ENCODE results near the gene EPGN. TPM values are rescaled to one million over a fixed set of nuclear protein-coding genes. Genes with fewer than 3 reads are reported as not detected.
"Not testable (repeated sequence)": the region's sequence is repeated elsewhere in the genome, so short reads cannot be mapped to it uniquely, and the experiment has no call there.

The EPGN gene
- total RNA-seq, 1 donor, result 0.90 TPM

- TF ChIP-seq CTCF (IDR thresholded peaks at IDR 0.05; ENCODE audit: insufficient read depth, low read length), result no peak
- DNase-seq (ENCODE audit: low read depth), result no peak
- no peak overlapping the region for H3K4me3 ChIP-seq (ENCODE audit: low read depth, low read length)
Observed at GRCh38 chr4:74339501-74339900, 31.2 kb downstream of the EPGN start.

- not testable (repeated sequence) for DNase-seq (ENCODE audit: low read depth); H3K4me3 ChIP-seq (ENCODE audit: low read depth, low read length)
Observed at GRCh38 chr4:74340421-74340820, 32.2 kb downstream of the EPGN start.

GRCh38 chr4:74344031-74344430 is 35.8 kb downstream of the EPGN start:
- TF ChIP-seq CTCF (IDR thresholded peaks at IDR 0.05; ENCODE audit: insufficient read depth, low read length), result no peak
- no peak for DNase-seq (ENCODE audit: low read depth)
- no peak overlapping the region for H3K4me3 ChIP-seq (ENCODE audit: low read depth, low read length)

- no peak overlapping the region for H3K4me3 ChIP-seq (ENCODE audit: low read depth, low read length)
- DNase-seq (ENCODE audit: low read depth), result no peak
- TF ChIP-seq CTCF (IDR thresholded peaks at IDR 0.05; ENCODE audit: insufficient read depth, low read length), result no peak
Observed at GRCh38 chr4:74353858-74354257, 45.6 kb downstream of the EPGN start.

GRCh38 chr4:74357965-74358364 is 49.7 kb downstream of the EPGN start:
- no peak for TF ChIP-seq CTCF (IDR thresholded peaks at IDR 0.05; ENCODE audit: insufficient read depth, low read length)
- DNase-seq (ENCODE audit: low read depth), result no peak
- no peak overlapping the region for H3K4me3 ChIP-seq (ENCODE audit: low read depth, low read length)

- DNase-seq (ENCODE audit: low read depth), result no peak
- H3K4me3 ChIP-seq (ENCODE audit: low read depth, low read length), result no peak overlapping the region
- no peak for TF ChIP-seq CTCF (IDR thresholded peaks at IDR 0.05; ENCODE audit: insufficient read depth, low read length)
Observed at GRCh38 chr4:74361671-74362070, 53.4 kb downstream of the EPGN start.

- no peak for TF ChIP-seq CTCF (IDR thresholded peaks at IDR 0.05; ENCODE audit: insufficient read depth, low read length)
Observed at GRCh38 chr4:74362347-74362746, 54.1 kb downstream of the EPGN start.

More at GRCh38 chr4:74362347-74362746, 54.1 kb downstream of the EPGN start:
- H3K4me3 ChIP-seq (ENCODE audit: low read depth, low read length), result no peak overlapping the region
- no peak for DNase-seq (ENCODE audit: low read depth)

All from fibroblast of the aortic adventitia (primary cell).